ENCODE results near the gene STC2.
A peak's percentile ranks its signal among the peaks of the same experiment; 100 is the strongest.

Gene STC2

DNA sequence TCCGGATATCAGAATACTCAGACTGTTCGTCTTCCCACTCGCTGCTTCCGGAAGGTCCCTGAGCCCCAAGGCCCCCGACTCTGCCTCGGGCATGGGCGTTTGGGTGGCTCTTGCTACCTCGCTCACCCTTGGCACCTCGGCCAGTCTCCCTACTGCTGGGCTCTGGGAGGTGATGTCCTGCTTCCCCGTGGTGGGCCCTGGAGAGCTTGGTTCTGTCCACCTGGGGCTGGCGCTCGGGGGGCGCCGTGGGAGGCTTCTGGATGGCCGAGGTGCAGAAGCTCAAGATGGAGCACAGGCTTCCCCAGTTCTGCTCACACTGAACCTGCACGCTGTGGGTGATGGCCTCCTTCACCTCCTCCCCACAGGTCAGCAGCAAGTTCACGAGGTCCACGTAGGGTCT, 10.4 kb downstream of the STC2 start:
- H3K4me3 ChIP-seq (ENCODE audit: low read length): no peak overlapping the region
- DNase-seq (ENCODE audit: low read depth): no peak
- TF ChIP-seq, protein P1, sequence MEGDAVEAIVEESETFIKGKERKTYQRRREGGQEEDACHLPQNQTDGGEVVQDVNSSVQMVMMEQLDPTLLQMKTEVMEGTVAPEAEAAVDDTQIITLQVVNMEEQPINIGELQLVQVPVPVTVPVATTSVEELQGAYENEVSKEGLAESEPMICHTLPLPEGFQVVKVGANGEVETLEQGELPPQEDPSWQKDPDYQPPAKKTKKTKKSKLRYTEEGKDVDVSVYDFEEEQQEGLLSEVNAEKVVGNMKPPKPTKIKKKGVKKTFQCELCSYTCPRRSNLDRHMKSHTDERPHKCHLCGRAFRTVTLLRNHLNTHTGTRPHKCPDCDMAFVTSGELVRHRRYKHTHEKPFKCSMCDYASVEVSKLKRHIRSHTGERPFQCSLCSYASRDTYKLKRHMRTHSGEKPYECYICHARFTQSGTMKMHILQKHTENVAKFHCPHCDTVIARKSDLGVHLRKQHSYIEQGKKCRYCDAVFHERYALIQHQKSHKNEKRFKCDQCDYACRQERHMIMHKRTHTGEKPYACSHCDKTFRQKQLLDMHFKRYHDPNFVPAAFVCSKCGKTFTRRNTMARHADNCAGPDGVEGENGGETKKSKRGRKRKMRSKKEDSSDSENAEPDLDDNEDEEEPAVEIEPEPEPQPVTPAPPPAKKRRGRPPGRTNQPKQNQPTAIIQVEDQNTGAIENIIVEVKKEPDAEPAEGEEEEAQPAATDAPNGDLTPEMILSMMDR (IDR thresholded peaks at IDR 0.05; ENCODE audit: insufficient read depth, low read depth, low read length, missing control alignments): no peak

DNA sequence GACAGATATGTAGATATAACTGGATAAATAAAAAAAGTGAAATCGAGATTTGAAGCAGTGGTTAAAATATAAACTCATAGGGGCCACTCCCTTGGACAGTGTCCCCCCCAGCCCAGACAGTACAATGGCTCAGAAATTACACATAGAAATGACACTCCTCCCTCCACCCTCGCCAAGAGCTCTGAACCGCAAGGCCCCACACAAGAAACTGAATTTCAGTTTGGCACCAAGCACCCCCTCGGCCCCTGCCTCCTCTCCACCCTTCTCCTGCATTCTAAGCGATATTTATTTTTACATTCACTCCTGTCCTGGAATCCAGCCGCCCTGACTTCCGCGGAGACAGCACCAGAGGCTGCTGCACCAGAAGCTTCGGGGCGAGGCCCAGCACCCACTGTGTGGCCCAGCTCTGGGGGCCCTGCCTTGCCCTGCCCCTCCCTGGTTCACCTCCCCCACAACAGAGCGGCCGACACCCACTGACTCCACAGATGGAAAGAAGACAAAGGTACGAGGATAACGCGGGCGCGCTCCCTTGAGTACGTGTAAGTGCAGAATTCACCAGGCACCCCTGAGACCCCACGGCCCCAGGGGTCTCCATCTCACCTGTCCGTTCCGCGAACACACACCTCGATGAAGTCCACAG, 11.0 kb downstream of the STC2 start:
- no peak for DNase-seq (ENCODE audit: low read depth)
- no peak overlapping the region for H3K4me3 ChIP-seq (ENCODE audit: low read length)
- TF ChIP-seq, protein P1 (IDR thresholded peaks at IDR 0.05; ENCODE audit: insufficient read depth, low read depth, low read length, missing control alignments): no peak

DNA sequence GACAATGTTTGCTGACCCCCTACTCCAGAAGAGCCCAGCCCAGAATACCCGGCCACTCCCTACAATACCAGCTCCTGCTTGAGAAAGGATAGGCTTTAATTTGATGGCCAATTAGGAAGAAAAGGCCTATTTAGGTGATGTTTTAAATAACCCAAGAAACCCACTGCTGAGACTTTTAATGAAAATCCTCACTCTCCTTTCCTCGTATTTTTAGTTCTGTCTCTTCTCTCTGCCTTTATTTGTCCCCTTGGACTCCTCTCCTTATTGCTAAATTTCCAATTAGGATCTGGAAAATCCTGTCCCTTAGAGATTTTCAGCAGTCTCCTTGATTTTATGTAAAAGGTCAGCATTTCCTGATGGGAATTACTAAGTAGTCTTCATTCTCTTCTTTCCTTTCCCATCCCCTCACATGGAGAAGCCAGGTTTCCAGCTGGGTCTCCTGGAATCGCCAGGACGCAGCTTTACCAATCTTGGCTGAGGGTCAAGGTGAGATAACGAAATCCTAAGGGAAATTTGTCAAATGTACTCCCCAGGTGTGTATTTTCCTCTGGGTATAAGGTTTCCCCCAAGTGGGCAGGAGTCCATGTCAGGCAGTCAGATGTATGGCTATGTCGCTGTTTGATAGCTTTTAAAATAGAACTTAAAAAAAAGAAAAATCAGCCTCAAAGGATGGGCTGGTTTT, 11.7 kb downstream of the STC2 start:
- TF ChIP-seq, protein P1 (IDR thresholded peaks at IDR 0.05; ENCODE audit: insufficient read depth, low read depth, low read length, missing control alignments): no peak
- DNase-seq (ENCODE audit: low read depth): no peak
- no peak overlapping the region for H3K4me3 ChIP-seq (ENCODE audit: low read length)

DNA sequence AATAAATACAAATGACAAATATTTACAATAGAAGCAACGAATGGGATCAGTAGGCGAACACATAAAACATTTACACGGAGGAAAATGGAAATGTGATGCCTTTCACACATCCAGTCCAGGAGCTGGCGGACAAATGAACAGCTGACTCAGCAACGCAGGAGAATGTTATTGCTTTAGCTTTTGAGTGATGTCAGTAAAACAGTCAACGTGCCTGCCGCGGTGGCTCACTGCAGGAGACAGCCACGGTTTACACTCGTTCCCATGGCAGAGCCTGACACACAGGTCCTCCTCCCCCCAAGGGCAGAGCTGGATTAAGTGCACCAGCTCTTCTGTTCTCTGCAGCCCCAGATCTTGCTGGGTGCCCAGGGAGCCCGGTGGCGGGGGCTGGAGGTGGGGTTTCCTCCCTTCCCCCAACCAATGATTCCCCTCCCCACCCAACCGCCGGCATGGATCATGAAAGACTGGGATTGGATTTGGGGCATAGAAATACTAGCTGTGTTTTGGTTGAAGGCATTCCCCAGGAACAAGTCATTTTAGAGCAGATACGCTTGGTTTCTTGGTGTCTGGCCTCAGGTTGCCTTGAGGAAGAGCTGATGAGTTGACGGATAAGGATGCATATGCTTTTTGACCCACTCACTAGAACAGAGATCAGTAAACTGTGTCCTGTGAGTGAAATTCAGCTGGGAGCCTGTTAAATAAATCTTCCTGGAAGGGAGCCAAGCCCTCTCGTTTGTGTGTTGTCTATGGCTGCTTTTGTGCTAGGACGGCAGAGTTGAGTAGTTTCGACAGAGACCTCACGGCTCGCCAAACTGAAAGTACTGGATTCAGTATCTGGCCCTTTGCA, 12.5 kb downstream of the STC2 start:
- TF ChIP-seq, protein P1 (IDR thresholded peaks at IDR 0.05; ENCODE audit: insufficient read depth, low read depth, low read length, missing control alignments): no peak
- DNase-seq (ENCODE audit: low read depth): peak; percentile 93

DNA sequence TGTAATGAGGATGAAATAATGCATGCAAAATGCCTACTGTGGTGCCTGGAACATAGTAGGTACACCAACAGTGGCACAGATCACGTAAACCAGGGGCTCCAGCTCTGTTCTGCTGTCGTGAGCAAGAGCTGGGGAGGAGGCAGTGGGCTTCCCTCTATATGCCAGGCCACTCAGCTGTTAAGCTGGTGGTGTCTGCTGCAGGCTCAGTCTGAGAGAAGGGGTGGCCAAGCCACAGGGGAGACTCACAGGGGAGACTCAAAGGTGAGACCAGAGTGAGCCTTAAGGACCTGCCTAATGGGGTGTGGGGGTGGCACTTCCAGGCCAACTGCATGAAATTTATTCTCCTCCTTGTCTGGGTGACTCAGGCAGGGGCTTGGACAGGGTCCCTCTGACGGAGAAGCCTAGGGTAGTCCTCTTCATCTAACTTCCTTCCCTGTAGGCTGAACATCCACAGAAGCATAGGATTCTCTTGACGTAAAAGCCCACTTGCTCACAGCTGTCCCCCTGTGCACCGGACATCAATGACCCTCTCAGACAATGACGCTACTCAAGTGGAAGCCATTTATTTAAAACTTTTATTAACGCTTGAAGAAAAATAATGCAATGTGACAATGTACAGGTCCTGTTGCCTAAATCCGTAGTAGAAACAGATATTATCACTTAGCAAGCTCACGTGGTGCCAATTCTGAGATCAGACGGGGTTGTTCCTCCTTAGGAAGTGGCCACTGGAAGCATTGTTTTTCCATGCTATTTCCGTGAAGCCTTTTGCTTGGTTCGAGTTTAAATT, 13.9 kb downstream of the STC2 start:
- H3K4me3 ChIP-seq (ENCODE audit: low read length): no peak overlapping the region
- DNase-seq (ENCODE audit: low read depth): no peak
- TF ChIP-seq, protein P1 (IDR thresholded peaks at IDR 0.05; ENCODE audit: insufficient read depth, low read depth, low read length, missing control alignments): no peak

More for the DNA sequence above, 12.5 kb downstream of the STC2 start:
- H3K4me3 ChIP-seq (ENCODE audit: low read length): no peak overlapping the region

DNA sequence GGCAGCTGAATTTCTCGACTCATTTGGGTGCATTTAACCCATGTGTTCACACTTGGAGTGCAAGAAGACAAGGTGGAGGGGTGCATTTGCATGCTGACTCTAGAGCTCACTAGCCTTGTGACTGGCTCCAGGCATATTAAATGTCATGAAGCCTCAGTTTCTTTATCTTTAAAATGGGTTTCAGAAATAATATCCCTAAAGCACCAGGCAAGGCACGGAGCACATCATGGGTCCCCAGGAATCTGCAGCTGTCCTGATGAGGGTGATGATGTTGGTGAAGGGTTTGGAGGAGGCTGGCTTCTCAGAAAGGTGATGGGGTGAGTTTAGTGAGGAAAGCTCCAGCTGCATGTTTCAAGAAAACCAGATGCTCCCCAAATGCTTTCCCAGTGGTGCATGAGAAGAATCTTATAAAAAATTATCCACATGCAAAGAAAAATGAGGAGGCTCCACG, 14.8 kb downstream of the STC2 start:
- TF ChIP-seq, protein P1 (IDR thresholded peaks at IDR 0.05; ENCODE audit: insufficient read depth, low read depth, low read length, missing control alignments): no peak
- no peak for DNase-seq (ENCODE audit: low read depth)

More for the DNA sequence above, 14.8 kb downstream of the STC2 start:
- no peak overlapping the region for H3K4me3 ChIP-seq (ENCODE audit: low read length)
